H9 (cell line): Measurements from ENCODE around the gene CAMTA1. TPM values are rescaled to one million over a fixed set of nuclear protein-coding genes. Genes with fewer than 3 reads are reported as not detected.

Experiments
- DNase-seq: peaks from one replicate; pipeline ENCODE4 v3.0.0-alpha.2; 2017
- H2AFZ ChIP-seq: one replicate; pipeline ENCODE4 v1.6.1; 2013; ENCODE audit warnings: mild to moderate bottlenecking, low read length, control low read depth, moderate library complexity
- H2AK5ac ChIP-seq: 2 replicates; pipeline ENCODE4 v1.6.1; 2013; ENCODE audit warnings: low read length, control low read depth, mixed read lengths; ENCODE audit not compliant: insufficient read length
- H2BK120ac ChIP-seq: one replicate; pipeline ENCODE4 v1.6.1; 2013; ENCODE audit warnings: low read depth, mild to moderate bottlenecking, low read length, control low read depth, inconsistent platforms; ENCODE audit not compliant: poor library complexity, severe bottlenecking
- H2BK12ac ChIP-seq: 2 replicates; pipeline ENCODE4 v1.6.1; 2013; ENCODE audit warnings: low read length, control low read depth, mixed read lengths, low read depth; ENCODE audit not compliant: insufficient read length
- H2BK15ac ChIP-seq: 2 replicates; pipeline ENCODE4 v1.6.1; 2013; ENCODE audit warnings: low read depth, low read length, control low read depth
- H2BK20ac ChIP-seq: one replicate; pipeline ENCODE4 v1.6.1; 2013; ENCODE audit warnings: low read depth, mild to moderate bottlenecking, low read length, control low read depth, inconsistent platforms; ENCODE audit not compliant: poor library complexity, severe bottlenecking
- H2BK5ac ChIP-seq: 2 replicates; pipeline ENCODE4 v1.6.1; 2013; ENCODE audit warnings: low read length, control low read depth, mixed read lengths; ENCODE audit not compliant: insufficient read length
- H3K14ac ChIP-seq: 2 replicates; pipeline ENCODE4 v1.6.1; 2013; ENCODE audit warnings: low read length, control low read depth; ENCODE audit not compliant: insufficient read depth
- H3K18ac ChIP-seq: 2 replicates; pipeline ENCODE4 v1.6.1; 2013; ENCODE audit warnings: low read depth, mild to moderate bottlenecking, mixed read lengths, low read length, control low read depth; ENCODE audit not compliant: insufficient read length
- H3K23ac ChIP-seq: 2 replicates; pipeline ENCODE4 v1.6.1; 2013; ENCODE audit warnings: low read length, control low read depth, mixed read lengths, low read depth; ENCODE audit not compliant: insufficient read length
- H3K23me2 ChIP-seq: 2 replicates; pipeline ENCODE4 v1.6.1; 2013; ENCODE audit warnings: low read depth, mild to moderate bottlenecking, mixed read lengths, low read length, control low read depth; ENCODE audit not compliant: insufficient read length, poor library complexity, severe bottlenecking
- H3K27ac ChIP-seq: 2 replicates; pipeline ENCODE4 v1.5.1; 2013; ENCODE audit warnings: low read length, control low read depth, mixed read lengths, low read depth; ENCODE audit not compliant: insufficient read length
- H3K27me3 ChIP-seq: 2 replicates; pipeline ENCODE4 v1.6.1; 2013; ENCODE audit warnings: low read length, control low read depth, inconsistent platforms; ENCODE audit not compliant: insufficient read depth
- H3K4ac ChIP-seq: 2 replicates; pipeline ENCODE4 v1.6.1; 2013; ENCODE audit warnings: low read depth, mild to moderate bottlenecking, control low read depth, inconsistent platforms, low read length, moderate library complexity
- H3K4me1 ChIP-seq: 2 replicates; pipeline ENCODE4 v1.6.1; 2013; ENCODE audit warnings: low read length, control low read depth, inconsistent platforms; ENCODE audit not compliant: insufficient read depth
- H3K4me2 ChIP-seq: 2 replicates; pipeline ENCODE4 v1.6.1; 2013; ENCODE audit warnings: low read length, control low read depth, mixed read lengths; ENCODE audit not compliant: insufficient read length, insufficient read depth
- H3K56ac ChIP-seq: 2 replicates; pipeline ENCODE4 v1.6.1; 2013; ENCODE audit warnings: low read depth, mild to moderate bottlenecking, mixed read lengths, low read length, control low read depth; ENCODE audit not compliant: insufficient read length
- H3K79me1 ChIP-seq: 2 replicates; pipeline ENCODE4 v1.6.1; 2013; ENCODE audit warnings: low read depth, mild to moderate bottlenecking, moderate library complexity, low read length, control low read depth, inconsistent platforms; ENCODE audit not compliant: insufficient read depth, poor library complexity, severe bottlenecking
- H3K79me2 ChIP-seq: 2 replicates; pipeline ENCODE4 v1.6.1; 2013; ENCODE audit warnings: low read length, control low read depth, inconsistent platforms; ENCODE audit not compliant: insufficient read depth
- H3K9ac ChIP-seq: 2 replicates; pipeline ENCODE4 v1.6.1; 2013; ENCODE audit warnings: low read length, control low read depth, mixed read lengths; ENCODE audit not compliant: insufficient read length; ENCODE audit errors: extremely low read depth
- H3K9me3 ChIP-seq: one replicate; pipeline ENCODE4 v1.6.1; 2013; ENCODE audit warnings: low read depth, low read length, inconsistent platforms; ENCODE audit not compliant: control insufficient read depth
- H3T11ph ChIP-seq: one replicate; pipeline ENCODE4 v1.6.1; 2013; ENCODE audit warnings: mild to moderate bottlenecking, low read length, control low read depth, inconsistent platforms
- H4K20me1 ChIP-seq: one replicate; pipeline ENCODE4 v1.6.1; 2013; ENCODE audit not compliant: control insufficient read depth, insufficient read length, insufficient read depth
- H4K5ac ChIP-seq: 2 replicates; pipeline ENCODE4 v1.6.1; 2013; ENCODE audit warnings: low read depth, mild to moderate bottlenecking, mixed read lengths, low read length, control low read depth; ENCODE audit not compliant: insufficient read length
- H4K8ac ChIP-seq: replicated peaks from 2 replicates; pipeline ENCODE4 v1.6.1; 2013; ENCODE audit warnings: low read length, control low read depth, mixed read lengths, low read depth; ENCODE audit not compliant: insufficient read length
- H4K91ac ChIP-seq: 2 replicates; pipeline ENCODE4 v1.6.1; 2013; ENCODE audit warnings: low read depth, mild to moderate bottlenecking, moderate library complexity, mixed read lengths, low read length, control low read depth; ENCODE audit not compliant: insufficient read length
- H3K27ac Mint-ChIP-seq, 3 experiments: 2 replicates in 2 of 3; 3 replicates in 1 of 3; pipeline ENCODE4 v1.8.0; 2020 to 2021; ENCODE audit warnings: mixed read lengths in 3 of 3, mild to moderate bottlenecking in 1 of 3, moderate library complexity in 1 of 3
- H3K27me3 Mint-ChIP-seq: 2 replicates; pipeline ENCODE4 v1.8.0; 2021; ENCODE audit warnings: low read depth, mild to moderate bottlenecking, moderate library complexity, mixed read lengths
- H3K36me3 Mint-ChIP-seq, 3 experiments: 2 replicates in 2 of 3; 3 replicates in 1 of 3; pipeline ENCODE4 v1.8.0; 2020 to 2021; ENCODE audit warnings: low read depth in 3 of 3, mixed read lengths in 3 of 3; ENCODE audit not compliant: insufficient read depth in 1 of 3
- H3K4me1 Mint-ChIP-seq, 2 experiments: 2 replicates each; pipeline ENCODE4 v1.8.0; 2020; ENCODE audit warnings: mixed read lengths in 2 of 2
- H3K4me3 Mint-ChIP-seq, 2 experiments: 2 replicates in 1 of 2; 3 replicates in 1 of 2; pipeline ENCODE4 v1.8.0; 2020 to 2021; ENCODE audit warnings: mild to moderate bottlenecking in 2 of 2, mixed read lengths in 2 of 2, moderate library complexity in 1 of 2
- H3K9me3 Mint-ChIP-seq, 2 experiments: 2 replicates in 1 of 2; 3 replicates in 1 of 2; pipeline ENCODE4 v1.8.0; 2020; ENCODE audit warnings: mild to moderate bottlenecking in 2 of 2, mixed read lengths in 2 of 2, moderate library complexity in 1 of 2
- WGBS: extraction: QIAGEN DNeasy Blood & Tissue Kit; methylation state at CpG from one replicate; pipeline ENCODE4 v1.1.7; 2013; ENCODE audit warnings: missing lambda C conversion rate, low lambda C conversion rate, mixed read lengths; ENCODE audit not compliant: insufficient read length; ENCODE audit errors: extremely low coverage; 5-methylcytosine and 5-hydroxymethylcytosine counted together
- total RNA-seq: library from RNA; stranded (reverse); gene quantifications from 2 replicates; pipeline ENCODE4 v1.2.1, GENCODE V29; 2021
- TF ChIP-seq, protein P1 (sequence below): fragments of 200-600 bp; sonication (generic); conservative IDR thresholded peaks from 3 replicates; pipeline ENCODE4 v1.8.0; 2021; ENCODE audit warnings: antibody characterized with exemption, mild to moderate bottlenecking

CAMTA1 gene
- total RNA-seq, 1 experiment from 2014 or later, result 115 TPM

GRCh38 chr1:7120863-7121621, 335.8 kb downstream of the CAMTA1 start:
- H4K5ac ChIP-seq, result no peak overlapping the region
- no peaks in the 10 kb centered on the region for H3K79me2 ChIP-seq
- no peak overlapping the region for H3K27ac ChIP-seq
- no peak overlapping the region for H3K4me2 ChIP-seq
- H2BK12ac ChIP-seq, result no peak overlapping the region
- H3T11ph ChIP-seq, result no peak overlapping the region
- no peak overlapping the region for H3K18ac ChIP-seq
- WGBS, result no CpG with 5 or more reads among the region's 6 CpGs
- no peak overlapping the region for H4K8ac ChIP-seq
- H2BK15ac ChIP-seq, result no peak overlapping the region
- H3K14ac ChIP-seq, result no peak overlapping the region
- peaks cover 0 to 8% (median under 1%) of the 10 kb centered on the region in 3 experiments; a peak in 4 of 7 replicates for H3K36me3 Mint-ChIP-seq
- H2AK5ac ChIP-seq, result no peak overlapping the region
- no peak overlapping the region for H3K23ac ChIP-seq
- H2BK5ac ChIP-seq, result no peak overlapping the region
- H4K91ac ChIP-seq, result no peak overlapping the region
- H3K27me3 Mint-ChIP-seq, result peaks cover 5% of the 10 kb centered on the region; the same call in 1 of the 2 replicates
- no peaks in the 10 kb centered on the region for H3K23me2 ChIP-seq
- no peak for DNase-seq
- no peak overlapping the region for H2AFZ ChIP-seq
- peaks cover 4 to 7% of the 10 kb centered on the region in 2 experiments; a peak in 4 of 5 replicates for H3K9me3 Mint-ChIP-seq
- no peak overlapping the region for H3K56ac ChIP-seq
- TF ChIP-seq, protein P1, sequence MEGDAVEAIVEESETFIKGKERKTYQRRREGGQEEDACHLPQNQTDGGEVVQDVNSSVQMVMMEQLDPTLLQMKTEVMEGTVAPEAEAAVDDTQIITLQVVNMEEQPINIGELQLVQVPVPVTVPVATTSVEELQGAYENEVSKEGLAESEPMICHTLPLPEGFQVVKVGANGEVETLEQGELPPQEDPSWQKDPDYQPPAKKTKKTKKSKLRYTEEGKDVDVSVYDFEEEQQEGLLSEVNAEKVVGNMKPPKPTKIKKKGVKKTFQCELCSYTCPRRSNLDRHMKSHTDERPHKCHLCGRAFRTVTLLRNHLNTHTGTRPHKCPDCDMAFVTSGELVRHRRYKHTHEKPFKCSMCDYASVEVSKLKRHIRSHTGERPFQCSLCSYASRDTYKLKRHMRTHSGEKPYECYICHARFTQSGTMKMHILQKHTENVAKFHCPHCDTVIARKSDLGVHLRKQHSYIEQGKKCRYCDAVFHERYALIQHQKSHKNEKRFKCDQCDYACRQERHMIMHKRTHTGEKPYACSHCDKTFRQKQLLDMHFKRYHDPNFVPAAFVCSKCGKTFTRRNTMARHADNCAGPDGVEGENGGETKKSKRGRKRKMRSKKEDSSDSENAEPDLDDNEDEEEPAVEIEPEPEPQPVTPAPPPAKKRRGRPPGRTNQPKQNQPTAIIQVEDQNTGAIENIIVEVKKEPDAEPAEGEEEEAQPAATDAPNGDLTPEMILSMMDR, result peak; percentile 63
- no peak overlapping the region for H2BK20ac ChIP-seq
- H3K9me3 ChIP-seq, result no peaks in the 10 kb centered on the region
- H4K20me1 ChIP-seq, result no peaks in the 10 kb centered on the region
- no peak overlapping the region for H3K9ac ChIP-seq
- no peak overlapping the region for H3K4me3 Mint-ChIP-seq
- H3K27me3 ChIP-seq, result no peaks in the 10 kb centered on the region
- no peak overlapping the region for H2BK120ac ChIP-seq
- H3K27ac Mint-ChIP-seq, result no peak overlapping the region
- no peaks in the 10 kb centered on the region for H3K79me1 ChIP-seq
- no peak overlapping the region for H3K4ac ChIP-seq
- H3K4me1 Mint-ChIP-seq, result peaks cover 18 to 20% of the 10 kb centered on the region in 2 experiments
- no peaks in the 10 kb centered on the region for H3K4me1 ChIP-seq
